Effector CD8-positive, alpha-beta T cell (primary cell): ENCODE results near the gene LAIR2.

Source experiments
- DNase-seq: peaks from one replicate; lab custom pipeline; 2025; lab: John Stamatoyannopoulos, UW

Gene LAIR2

DNA sequence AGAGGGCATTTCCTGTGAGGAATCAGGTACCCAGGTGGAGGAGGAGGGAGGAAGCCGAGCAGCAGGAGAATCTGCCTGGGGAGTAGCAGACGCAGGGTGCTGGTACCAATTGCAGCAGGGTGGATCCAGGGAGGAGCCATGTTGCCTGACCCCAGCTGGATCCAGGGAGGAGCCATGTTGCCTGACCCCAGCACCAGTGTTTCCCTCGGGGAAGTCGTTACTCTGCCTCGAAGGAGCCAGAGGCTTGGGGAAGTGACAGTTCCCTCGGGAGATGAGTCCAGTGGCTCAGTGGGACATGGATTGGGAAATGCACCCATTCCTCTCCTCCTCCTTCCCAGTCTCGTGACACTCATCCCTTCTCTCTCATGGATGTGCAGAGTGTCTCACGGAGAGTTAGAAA, 31.5 kb downstream of the LAIR2 start:
- DNase-seq: no peak

DNA sequence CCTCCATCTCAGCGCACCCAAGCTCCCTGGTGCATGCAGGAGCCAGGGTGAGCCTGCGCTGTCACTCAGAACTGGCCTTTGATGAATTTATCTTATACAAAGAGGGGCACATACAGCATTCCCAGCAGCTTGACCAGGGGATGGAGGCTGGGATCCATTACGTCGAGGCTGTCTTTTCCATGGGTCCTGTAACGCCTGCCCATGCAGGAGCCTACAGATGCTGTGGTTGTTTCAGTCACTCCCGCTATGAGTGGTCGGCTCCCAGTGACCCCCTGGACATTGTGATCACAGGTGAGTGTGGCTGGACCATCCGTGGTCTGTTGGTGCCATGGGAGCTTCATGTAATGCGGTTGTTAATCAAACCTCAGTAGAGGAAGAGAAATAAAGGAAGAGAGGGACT, 33.0 kb downstream of the LAIR2 start:
- DNase-seq: no peak

DNA sequence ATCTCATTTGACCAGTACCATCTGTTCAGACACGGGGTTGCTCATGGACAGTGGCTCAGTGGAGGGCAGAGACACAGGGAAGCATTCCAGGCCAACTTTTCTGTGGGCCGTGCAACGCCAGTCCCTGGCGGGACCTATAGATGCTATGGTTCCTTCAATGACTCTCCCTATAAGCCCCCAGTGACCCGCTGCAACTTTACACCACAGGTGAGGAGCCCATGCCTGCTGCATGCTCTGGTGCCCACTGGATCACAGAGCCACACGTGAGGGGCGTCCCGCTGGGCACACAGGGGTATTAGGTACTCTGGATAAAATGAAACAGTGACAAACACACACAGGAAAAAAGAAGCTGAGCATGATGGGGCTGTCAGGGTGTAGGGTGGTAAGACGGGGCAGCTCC, 34.3 kb downstream of the LAIR2 start:
- no peak for DNase-seq

- DNase-seq: no peak
These were observed 39.1 kb downstream of the LAIR2 start for GRCh38 chr19:54541712-54542111.

GRCh38 chr19:54548806-54549205, 46.2 kb downstream of the LAIR2 start:
- DNase-seq: no peak

GRCh38 chr19:54549224-54549623, 46.6 kb downstream of the LAIR2 start:
- DNase-seq: no peak

DNA sequence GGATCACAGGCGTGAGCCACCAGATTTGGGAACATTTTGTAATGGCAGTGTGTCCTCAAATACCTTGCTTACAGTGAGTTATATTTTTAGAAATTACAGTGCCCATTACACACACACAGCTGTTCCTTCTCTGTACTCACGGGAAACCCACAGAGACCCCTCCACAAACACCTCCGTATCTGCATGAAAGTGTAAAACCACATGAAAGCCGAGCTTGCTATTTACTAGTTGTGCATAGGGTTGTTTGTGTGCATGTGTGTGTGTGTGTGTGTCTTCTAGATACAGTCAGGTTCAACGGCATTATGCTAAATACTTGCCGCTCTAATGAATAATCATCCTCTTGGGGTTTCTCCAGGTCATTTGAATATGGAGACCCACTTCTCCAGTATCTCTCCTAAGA, 48.7 kb downstream of the LAIR2 start:
- DNase-seq: no peak

DNA sequence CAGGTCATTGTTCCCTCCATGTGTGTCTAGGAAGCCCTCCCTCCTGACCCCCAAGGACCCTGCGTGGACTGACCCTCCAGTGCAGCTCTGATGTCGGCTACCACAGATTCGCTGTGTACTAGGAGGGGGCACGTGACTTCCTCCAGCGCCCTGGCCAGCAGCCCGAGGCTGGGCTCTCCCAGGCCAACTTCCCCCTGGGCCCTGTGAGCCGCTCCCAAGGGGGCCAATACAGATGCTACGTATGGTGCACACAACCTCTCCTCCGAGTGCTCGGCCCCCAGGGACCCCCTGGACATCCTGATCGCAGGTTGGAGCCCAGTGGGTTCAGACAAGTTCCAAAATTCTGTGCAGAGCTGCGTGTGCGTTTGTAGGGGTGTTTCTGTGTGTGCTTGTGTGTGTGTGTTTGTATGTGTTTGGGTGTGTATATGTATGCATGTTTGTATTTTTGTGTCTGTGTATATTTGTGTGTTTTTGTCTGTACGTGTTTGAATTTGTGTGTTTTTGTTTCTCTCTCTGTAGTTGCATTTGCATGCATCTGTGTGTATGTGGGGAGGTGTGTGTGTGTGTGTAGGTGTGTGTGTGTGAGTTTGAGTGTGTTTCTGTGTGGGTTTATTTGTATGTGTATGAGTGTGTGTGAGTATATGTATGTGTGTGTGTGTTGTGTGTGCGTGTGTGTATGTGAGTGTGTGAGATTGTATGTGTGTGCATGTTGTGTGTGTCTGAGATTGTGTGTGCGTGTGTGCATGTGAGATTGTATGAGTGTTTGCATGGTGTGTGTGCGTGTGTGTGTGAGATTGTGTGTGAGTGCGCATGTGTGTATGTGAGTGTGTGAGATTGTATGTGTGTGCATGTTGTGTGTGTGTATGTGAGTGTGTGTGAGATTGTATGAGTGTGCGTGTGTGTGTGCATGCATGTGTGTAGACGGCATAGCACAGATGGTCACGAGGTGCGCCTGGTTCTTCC, 49.6 kb downstream of the LAIR2 start:
- no peak for DNase-seq

GRCh38 chr19:54552913-54553310, 50.3 kb downstream of the LAIR2 start:
- no peak for DNase-seq

GRCh38 chr19:54554006-54554405, 51.4 kb downstream of the LAIR2 start:
- DNase-seq: no peak

DNA sequence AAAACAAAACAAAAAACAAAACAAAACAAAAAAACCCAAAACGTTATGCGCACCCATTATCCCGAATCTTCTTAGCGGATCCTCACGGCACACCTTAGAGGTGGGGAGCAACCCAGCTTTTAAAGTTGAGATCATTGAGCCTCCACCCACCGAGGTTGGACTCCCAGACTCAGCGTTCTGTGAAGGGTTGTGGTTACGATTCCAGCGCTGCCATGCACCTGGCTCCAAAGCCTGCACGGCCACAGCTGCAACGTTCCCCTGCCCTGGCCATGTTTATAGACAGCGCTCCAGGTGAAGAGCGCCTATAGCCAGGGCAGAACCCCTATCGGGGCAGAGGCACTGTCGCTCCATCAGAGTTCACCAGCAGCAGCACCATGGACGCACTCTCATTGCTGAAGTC, 52.3 kb downstream of the LAIR2 start:
- no peak for DNase-seq

DNA sequence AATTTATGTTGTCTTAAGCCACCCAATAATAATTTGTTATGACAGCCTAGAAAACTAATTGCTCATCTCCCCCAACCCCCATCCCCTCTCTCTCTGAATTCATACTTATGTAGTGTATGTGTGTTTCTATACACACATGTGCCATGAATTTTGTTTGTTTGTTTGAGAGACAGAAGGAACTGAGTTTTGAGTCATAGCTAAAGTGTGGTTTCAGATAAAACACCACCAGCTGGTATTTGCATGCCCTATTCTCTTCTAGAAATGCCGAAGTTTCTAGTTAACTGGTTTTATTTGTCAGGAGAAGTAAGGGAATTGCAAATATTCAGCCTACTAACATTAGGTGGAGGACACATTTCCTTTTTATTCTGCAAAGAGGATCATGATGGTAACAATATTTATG, 53.6 kb downstream of the LAIR2 start:
- DNase-seq: no peak

DNA sequence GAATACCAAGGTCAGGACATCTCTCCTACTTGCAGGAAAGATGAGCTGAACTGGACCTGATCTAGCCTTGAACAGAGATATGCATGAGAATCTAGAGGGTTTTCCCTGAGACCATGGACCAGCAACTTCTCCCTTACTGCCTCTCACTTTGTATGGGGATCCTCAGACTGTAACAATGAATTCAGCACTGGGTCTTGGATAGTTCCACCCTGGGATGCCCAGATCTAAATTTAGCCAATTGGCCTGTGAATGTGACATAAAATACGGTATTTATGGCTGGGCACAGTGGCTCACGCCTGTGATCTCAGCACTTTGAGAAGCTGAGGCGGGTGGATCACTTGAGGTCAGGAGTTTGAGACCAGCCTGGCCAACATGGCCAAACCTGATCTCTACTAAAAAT, 55.7 kb downstream of the LAIR2 start:
- no peak for DNase-seq
